Mesendoderm (in vitro differentiated cells): Measurements from ENCODE around the gene PMEPA1.

Source experiments
- DNase-seq: peaks from one replicate; pipeline ENCODE4 v3.0.0; 2013
- H2AK5ac ChIP-seq: 2 replicates; pipeline ENCODE4 v1.6.1; 2013; ENCODE audit warnings: low read length, inconsistent platforms
- H2BK120ac ChIP-seq: 2 replicates; pipeline ENCODE4 v1.6.1; 2013; ENCODE audit warnings: low read depth, mild to moderate bottlenecking, low read length, moderate library complexity, mixed read lengths
- H2BK15ac ChIP-seq: replicated peaks from 2 replicates; pipeline ENCODE4 v1.6.1; 2013; ENCODE audit warnings: low read depth, mild to moderate bottlenecking, moderate library complexity
- H2BK5ac ChIP-seq: 2 replicates; pipeline ENCODE4 v1.6.1; 2013; ENCODE audit warnings: low read length, inconsistent platforms
- H3K18ac ChIP-seq: 2 replicates; pipeline ENCODE4 v1.6.1; 2013; ENCODE audit warnings: mild to moderate bottlenecking, low read length, mixed read lengths
- H3K23ac ChIP-seq: one replicate; pipeline ENCODE4 v1.6.1; 2013; ENCODE audit warnings: low read length
- H3K27ac ChIP-seq: 2 replicates; pipeline ENCODE4 v1.5.1; 2013; ENCODE audit warnings: low read depth, mild to moderate bottlenecking, inconsistent platforms, low read length, moderate library complexity
- H3K27me3 ChIP-seq: 2 replicates; pipeline ENCODE4 v1.6.1; 2013; ENCODE audit warnings: low read length, control low read depth, mild to moderate bottlenecking, inconsistent platforms; ENCODE audit not compliant: insufficient read depth, poor library complexity
- H3K36me3 ChIP-seq: 2 replicates; pipeline ENCODE4 v1.6.1; 2013; ENCODE audit warnings: low read length, inconsistent platforms; ENCODE audit not compliant: control insufficient read depth, insufficient read depth
- H3K4ac ChIP-seq: one replicate; pipeline ENCODE4 v1.6.1; 2013; ENCODE audit warnings: low read depth, mild to moderate bottlenecking, low read length, moderate library complexity
- H3K4me1 ChIP-seq: 2 replicates; pipeline ENCODE4 v1.6.1; 2013; ENCODE audit warnings: low read depth, low read length, inconsistent platforms; ENCODE audit not compliant: control insufficient read depth
- H3K4me2 ChIP-seq: 2 replicates; pipeline ENCODE4 v1.6.1; 2013; ENCODE audit warnings: low read length
- H3K4me3 ChIP-seq: 2 replicates; pipeline ENCODE4 v1.5.1; 2013; ENCODE audit warnings: mild to moderate bottlenecking, low read length
- H3K56ac ChIP-seq: one replicate; pipeline ENCODE4 v1.6.1; 2013; ENCODE audit warnings: low read length
- H3K79me1 ChIP-seq: 2 replicates; pipeline ENCODE4 v1.6.1; 2013; ENCODE audit warnings: low read length, inconsistent platforms
- H3K79me2 ChIP-seq: 2 replicates; pipeline ENCODE4 v1.6.1; 2013; ENCODE audit warnings: mild to moderate bottlenecking, low read length; ENCODE audit not compliant: control insufficient read depth, insufficient read depth
- H3K9ac ChIP-seq: 2 replicates; pipeline ENCODE4 v1.6.1; 2013; ENCODE audit warnings: low read length, inconsistent platforms
- H4K5ac ChIP-seq: one replicate; pipeline ENCODE4 v1.6.1; 2013; ENCODE audit warnings: low read length
- H4K8ac ChIP-seq: one replicate; pipeline ENCODE4 v1.6.1; 2013; ENCODE audit warnings: low read depth, mild to moderate bottlenecking, control low read depth, low read length, moderate library complexity
- WGBS: extraction: QIAGEN DNeasy Blood & Tissue Kit; methylation state at CpG from one replicate; pipeline ENCODE4 v1.1.7; 2013; ENCODE audit warnings: low lambda C conversion rate, missing lambda C conversion rate; ENCODE audit not compliant: insufficient coverage; ENCODE audit errors: extremely low coverage; 5-methylcytosine and 5-hydroxymethylcytosine counted together

Gene PMEPA1

DNA sequence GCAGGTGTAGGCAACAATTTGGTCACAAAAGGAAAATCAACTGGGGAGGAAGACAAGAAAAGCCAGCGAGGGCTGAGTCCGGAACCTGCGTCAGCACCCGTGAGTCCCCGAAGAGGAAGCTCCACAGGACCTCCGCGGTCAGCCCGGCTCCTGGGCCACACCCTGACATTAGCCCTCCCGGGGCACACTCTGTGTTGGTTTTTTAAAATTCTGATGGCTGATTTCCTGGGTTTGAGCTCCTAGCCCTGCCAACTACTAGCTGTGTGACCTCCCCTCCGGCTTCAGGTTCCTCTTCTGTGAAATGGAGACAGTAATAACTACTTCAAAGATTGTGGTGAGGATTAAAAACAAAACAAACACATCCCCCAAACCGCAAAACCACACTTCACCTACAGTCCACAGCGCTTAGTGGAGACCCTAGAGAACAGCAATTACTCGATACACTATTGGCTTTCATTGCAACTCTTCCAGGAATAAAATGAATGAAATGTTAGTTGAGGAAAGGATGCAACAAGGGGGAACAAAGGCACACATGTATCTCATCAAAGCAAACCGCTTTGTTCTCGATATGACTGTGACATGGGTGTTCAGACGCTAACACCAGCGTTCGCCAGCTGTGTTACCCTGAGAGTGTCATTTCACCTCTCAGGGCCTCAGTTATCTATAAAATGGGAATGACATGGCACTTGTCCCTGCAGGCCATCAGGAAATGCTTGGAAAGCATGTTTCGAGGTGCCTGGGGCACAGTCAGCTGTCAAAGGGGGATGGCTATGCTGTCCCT is 90.6 kb downstream of the PMEPA1 start:
- H3K4me2 ChIP-seq, result no peak overlapping the region

DNA sequence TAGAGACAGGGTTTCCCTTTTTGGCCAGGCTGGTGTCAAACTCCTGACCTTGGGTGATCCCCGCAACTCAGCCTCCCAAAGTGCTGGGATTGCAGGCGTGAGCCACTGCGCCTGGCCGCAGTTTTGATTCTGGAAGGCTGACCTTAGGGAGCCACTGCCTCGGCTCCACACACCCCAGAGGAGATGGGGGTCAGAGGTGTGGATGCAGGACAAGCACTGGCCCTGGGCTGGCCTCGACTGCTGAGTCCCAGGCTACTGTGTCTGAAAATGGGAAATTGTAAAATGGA is 91.1 kb downstream of the PMEPA1 start:
- no peak overlapping the region for H3K4me3 ChIP-seq
- no peak overlapping the region for H2BK15ac ChIP-seq
- H2BK5ac ChIP-seq, result no peak overlapping the region
- H2BK120ac ChIP-seq, result no peak overlapping the region
- no peak overlapping the region for H3K4ac ChIP-seq
- no peak for DNase-seq
- no peaks in the 10 kb centered on the region for H3K4me1 ChIP-seq
- no peaks in the 10 kb centered on the region for H3K79me2 ChIP-seq
- no peak overlapping the region for H3K27ac ChIP-seq
- no peak overlapping the region for H3K23ac ChIP-seq
- no peak overlapping the region for H3K18ac ChIP-seq
- no peaks in the 10 kb centered on the region for H3K36me3 ChIP-seq
- no peak overlapping the region for H4K5ac ChIP-seq
- H4K8ac ChIP-seq, result no peak overlapping the region
- H3K27me3 ChIP-seq, result no peaks in the 10 kb centered on the region
- no CpG with 5 or more reads among the region's 6 CpGs for WGBS
- no peak overlapping the region for H3K56ac ChIP-seq
- H3K4me2 ChIP-seq, result no peak overlapping the region
- H3K79me1 ChIP-seq, result no peaks in the 10 kb centered on the region
- H3K9ac ChIP-seq, result no peak overlapping the region
- no peak overlapping the region for H2AK5ac ChIP-seq

More for the DNA sequence above, 90.6 kb downstream of the PMEPA1 start:
- H4K8ac ChIP-seq, result no peak overlapping the region
- H3K18ac ChIP-seq, result no peak overlapping the region
- H4K5ac ChIP-seq, result no peak overlapping the region
- no peaks in the 10 kb centered on the region for H3K79me2 ChIP-seq
- no peaks in the 10 kb centered on the region for H3K79me1 ChIP-seq
- H2BK15ac ChIP-seq, result no peak overlapping the region
- no peak overlapping the region for H3K4me3 ChIP-seq
- no peak overlapping the region for H2AK5ac ChIP-seq
- no peak overlapping the region for H2BK5ac ChIP-seq
- no peaks in the 10 kb centered on the region for H3K4me1 ChIP-seq
- no peak overlapping the region for H3K4ac ChIP-seq
- no peak overlapping the region for H3K56ac ChIP-seq
- no peaks in the 10 kb centered on the region for H3K36me3 ChIP-seq
- no peaks in the 10 kb centered on the region for H3K27me3 ChIP-seq
- no peak for DNase-seq
- no peak overlapping the region for H3K23ac ChIP-seq
- no peak overlapping the region for H3K27ac ChIP-seq
- WGBS, result no CpG with 5 or more reads among the region's 19 CpGs
- H2BK120ac ChIP-seq, result no peak overlapping the region
- H3K9ac ChIP-seq, result no peak overlapping the region

DNA sequence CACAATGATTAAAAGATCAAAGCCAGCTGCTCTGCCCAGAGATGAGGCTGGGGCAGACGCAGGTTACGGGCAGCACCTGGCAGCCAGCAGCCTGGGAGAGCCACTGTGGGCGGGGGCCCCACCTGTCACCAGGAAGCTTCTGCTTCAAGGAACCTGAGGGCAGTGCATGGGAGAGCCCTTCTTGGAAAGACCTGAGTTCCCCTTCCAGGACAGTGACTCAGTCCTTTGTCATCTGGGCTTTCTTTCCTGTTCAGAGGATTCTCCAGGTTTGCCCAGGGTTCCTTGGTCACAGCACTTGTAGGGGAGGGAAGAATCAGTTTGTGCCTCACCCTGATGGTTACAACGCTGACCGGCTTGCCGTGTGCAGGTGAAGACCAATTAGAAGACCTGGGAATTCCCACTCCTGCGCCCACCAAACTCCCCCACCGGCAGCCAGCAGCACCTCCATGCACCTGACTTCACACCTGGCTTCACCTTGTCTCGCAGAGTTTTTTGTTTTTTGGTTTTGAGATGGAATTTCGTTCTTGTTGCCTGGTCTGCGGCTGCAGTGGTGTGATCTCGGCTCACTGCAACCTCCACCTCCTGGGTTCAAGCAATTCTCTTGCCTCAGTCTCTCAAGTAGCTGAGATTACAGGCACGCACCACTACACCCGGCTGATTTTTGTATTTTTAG is 91.6 kb downstream of the PMEPA1 start:
- DNase-seq, result peak; percentile 62

DNA sequence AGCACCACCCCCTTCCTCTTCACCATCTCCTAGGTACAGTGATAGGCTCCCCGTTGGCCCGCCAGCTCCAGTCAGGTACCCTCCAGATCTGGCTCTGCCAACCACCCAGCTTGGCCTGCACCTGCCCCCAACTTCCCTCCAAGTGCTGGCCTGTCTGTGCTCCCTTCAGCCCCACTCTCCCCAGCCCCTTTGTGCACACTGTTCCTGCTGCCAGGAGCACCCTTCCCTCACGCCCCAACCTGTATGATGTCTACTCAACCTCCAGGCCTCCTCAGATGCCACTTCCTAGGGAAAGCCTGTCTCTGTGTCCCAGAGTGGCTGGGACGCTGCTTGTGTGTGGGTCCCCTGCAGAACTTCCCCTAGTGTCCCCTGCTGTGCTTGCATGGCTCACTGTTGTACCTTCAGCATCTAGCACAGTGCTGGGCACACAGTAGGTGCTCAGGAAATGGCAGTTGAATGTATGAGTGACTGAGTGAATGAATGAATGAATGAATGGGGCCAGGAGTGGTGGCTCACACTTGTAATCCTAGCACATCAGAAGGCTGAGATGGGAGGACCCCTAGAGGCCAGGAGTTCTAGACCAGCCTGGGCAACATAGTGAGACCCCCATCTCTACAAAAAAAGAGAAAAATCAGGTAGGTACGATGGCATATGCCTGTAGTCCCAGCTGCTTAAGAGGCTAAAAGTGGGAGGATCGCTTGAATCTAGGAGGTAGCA is 92.6 kb downstream of the PMEPA1 start:
- Histone ChIP-seq H2BK15ac (no peak overlapping the region), H3K23ac (no peak overlapping the region), H4K8ac (no peak overlapping the region), H3K4me1 (no peaks in the 10 kb centered on the region), H2BK120ac (no peak overlapping the region), H3K79me2 (no peaks in the 10 kb centered on the region), H3K4me3 (no peak overlapping the region), H3K4me2 (no peak overlapping the region), H3K79me1 (no peaks in the 10 kb centered on the region), H3K36me3 (no peaks in the 10 kb centered on the region), H3K56ac (no peak overlapping the region), H3K27me3 (no peaks in the 10 kb centered on the region), H3K27ac (no peak overlapping the region), H3K18ac (no peak overlapping the region), H2AK5ac (no peak overlapping the region), H3K4ac (no peak overlapping the region), H4K5ac (no peak overlapping the region), H3K9ac (no peak overlapping the region), H2BK5ac (no peak overlapping the region)
- DNase-seq, result no peak
- no CpG with 5 or more reads among the region's 6 CpGs for WGBS

More for the DNA sequence above, 91.6 kb downstream of the PMEPA1 start:
- no peaks in the 10 kb centered on the region for H3K79me2 ChIP-seq
- H3K79me1 ChIP-seq, result no peaks in the 10 kb centered on the region
- H3K56ac ChIP-seq, result no peak overlapping the region
- H3K27me3 ChIP-seq, result no peaks in the 10 kb centered on the region
- H3K4me3 ChIP-seq, result no peak overlapping the region
- no peak overlapping the region for H3K23ac ChIP-seq
- no peak overlapping the region for H3K4ac ChIP-seq
- no peak overlapping the region for H3K9ac ChIP-seq
- H3K27ac ChIP-seq, result no peak overlapping the region
- H4K8ac ChIP-seq, result no peak overlapping the region
- H2BK15ac ChIP-seq, result no peak overlapping the region
- no peaks in the 10 kb centered on the region for H3K4me1 ChIP-seq
- no peak overlapping the region for H2BK120ac ChIP-seq
- H3K36me3 ChIP-seq, result no peaks in the 10 kb centered on the region
- no CpG with 5 or more reads among the region's 14 CpGs for WGBS
- H2AK5ac ChIP-seq, result no peak overlapping the region
- H3K4me2 ChIP-seq, result no peak overlapping the region
- no peak overlapping the region for H4K5ac ChIP-seq
- H2BK5ac ChIP-seq, result no peak overlapping the region
- no peak overlapping the region for H3K18ac ChIP-seq

DNA sequence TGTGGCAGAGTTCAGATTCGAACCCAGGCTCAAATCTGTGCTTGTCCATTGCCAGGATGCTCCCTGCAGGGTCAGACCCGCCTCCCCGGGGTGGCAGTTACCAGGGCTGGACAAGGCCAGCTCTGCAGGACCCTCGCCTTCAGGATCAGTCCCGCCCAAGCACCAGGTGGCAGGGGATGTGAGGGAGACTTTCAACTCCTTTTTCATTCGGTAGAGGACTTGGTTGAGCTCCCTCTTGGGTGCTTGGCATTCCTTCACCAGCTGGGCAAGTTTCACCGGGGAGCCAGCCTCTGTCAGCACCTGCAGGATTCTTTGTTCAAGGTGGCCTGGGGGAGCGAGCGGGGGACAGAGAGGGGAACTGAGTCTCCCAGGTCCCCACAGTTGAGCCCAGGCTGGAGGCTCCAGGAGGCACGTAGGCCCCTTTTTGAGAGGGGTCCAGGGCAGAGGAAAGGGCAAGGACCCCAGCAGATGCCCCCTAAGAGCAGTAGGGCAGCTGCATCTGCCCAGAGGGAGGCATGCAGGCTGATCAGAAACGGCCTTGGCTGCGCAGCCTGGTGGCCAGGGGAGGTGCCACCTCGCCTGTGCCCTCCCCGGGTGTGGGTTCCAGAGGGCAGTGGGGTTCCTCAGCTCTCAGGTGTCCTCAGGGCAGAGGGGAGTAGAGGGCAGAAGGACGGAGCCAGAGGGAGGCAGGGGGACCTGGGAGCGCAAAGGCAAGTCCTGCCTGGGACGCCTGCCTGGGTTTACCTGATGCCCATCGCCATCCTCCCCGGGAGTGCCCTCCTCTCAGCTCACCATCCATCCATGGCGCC is 93.5 kb downstream of the PMEPA1 start:
- no peaks in the 10 kb centered on the region for H3K79me1 ChIP-seq
- no peak overlapping the region for H2AK5ac ChIP-seq
- no peak overlapping the region for H4K8ac ChIP-seq
- H3K79me2 ChIP-seq, result no peaks in the 10 kb centered on the region
- H2BK5ac ChIP-seq, result no peak overlapping the region
- H2BK15ac ChIP-seq, result no peak overlapping the region
- H2BK120ac ChIP-seq, result no peak overlapping the region
- H3K27me3 ChIP-seq, result no peaks in the 10 kb centered on the region
- H3K56ac ChIP-seq, result no peak overlapping the region
- no peak overlapping the region for H3K4me3 ChIP-seq
- DNase-seq, result no peak
- no peak overlapping the region for H4K5ac ChIP-seq
- WGBS, result no CpG with 5 or more reads among the region's 20 CpGs
- no peaks in the 10 kb centered on the region for H3K36me3 ChIP-seq
- no peak overlapping the region for H3K4me2 ChIP-seq
- no peak overlapping the region for H3K4ac ChIP-seq
- no peak overlapping the region for H3K9ac ChIP-seq
- no peak overlapping the region for H3K18ac ChIP-seq
- H3K4me1 ChIP-seq, result no peaks in the 10 kb centered on the region
- no peak overlapping the region for H3K23ac ChIP-seq
- no peak overlapping the region for H3K27ac ChIP-seq
